Endothelial cell of umbilical vein (primary cell): ENCODE data around the gene PAOX. TPM values are rescaled to one million over a fixed set of nuclear protein-coding genes. Genes with fewer than 3 reads are reported as not detected.

Experiments used
- BruUV-seq: library from RNA; stranded (reverse); fragments of 400-500 nt; replicated peaks from 2 replicates; lab custom pipeline; 2021; lab: Mats Ljungman, UMichigan
- CTCF ChIA-PET: fragments of 300-600, 350-600 bp; sonication (Branson Sonifier 250); formaldehyde crosslinking; loops from one replicate; lab custom pipeline; 2021; ENCODE audit warnings: antibody characterized with exemption, inconsistent platforms; lab: Charles Lee
- POLR2A ChIA-PET: fragments of 300-600, 350-600 bp; sonication (Branson Sonifier 250); formaldehyde crosslinking; loops from one replicate; lab custom pipeline; 2021; ENCODE audit warnings: antibody characterized with exemption, inconsistent platforms; lab: Charles Lee
- DNase-seq: peaks from one replicate; pipeline ENCODE4 v3.0.0-alpha.2; 2011; ENCODE audit warnings: low read depth, low spot score
- FAIRE-seq: peaks from 2 replicates; lab custom pipeline; 2011; peaks lifted over from hg19 to GRCh38; lab: Jason Lieb, UNC
- H2AFZ ChIP-seq: 2 replicates; pipeline ENCODE4 v1.6.0; 2012; ENCODE audit warnings: low read depth, low read length, control low read depth, inconsistent platforms
- H3K27ac ChIP-seq: 2 replicates; pipeline ENCODE4 v1.5.1; 2011; ENCODE audit warnings: low read depth, mild to moderate bottlenecking, control low read depth, low read length, moderate library complexity; ENCODE audit not compliant: insufficient read depth
- H3K27me3 ChIP-seq, 2 experiments: 2 replicates each; pipeline versions ENCODE4 v1.6.0 to v1.6.1; 2011; ENCODE audit warnings: low read length in 2 of 2, mixed read lengths in 1 of 2; ENCODE audit not compliant: control insufficient read depth in 2 of 2, insufficient read depth in 2 of 2
- H3K36me3 ChIP-seq, 2 experiments: 2 replicates in 1 of 2; 3 replicates in 1 of 2; pipeline ENCODE4 v1.5.1; 2011; ENCODE audit warnings: low read length in 2 of 2, mild to moderate bottlenecking in 1 of 2, moderate library complexity in 1 of 2; ENCODE audit not compliant: control insufficient read depth in 2 of 2, insufficient read depth in 2 of 2; ENCODE audit errors: extremely low read depth in 1 of 2
- H3K4me1 ChIP-seq: 3 replicates; pipeline ENCODE4 v1.5.1; 2011; ENCODE audit warnings: mild to moderate bottlenecking, low read length; ENCODE audit not compliant: control insufficient read depth, insufficient read depth; ENCODE audit errors: extremely low read depth
- H3K4me2 ChIP-seq: 2 replicates; pipeline ENCODE4 v1.6.1; 2011; ENCODE audit warnings: low read length, control low read depth, mixed read lengths; ENCODE audit not compliant: insufficient read depth
- H3K4me3 ChIP-seq, 3 experiments: fragments of 200-600 bp in 1 of 3; sonication (generic), shearing (Covaris generic) in 1 of 3; replicated peaks in 1 of 3; 2 replicates each; pipeline ENCODE4 v1.5.1; 2011 to 2016; ENCODE audit warnings: control low read depth in 3 of 3, low read length in 3 of 3, mild to moderate bottlenecking in 2 of 3, inconsistent platforms in 1 of 3, low read depth in 1 of 3, moderate library complexity in 1 of 3; ENCODE audit not compliant: insufficient read depth in 1 of 3
- H3K79me2 ChIP-seq: 2 replicates; pipeline ENCODE4 v1.6.0; 2012; ENCODE audit warnings: low read length, inconsistent platforms; ENCODE audit not compliant: control insufficient read depth, insufficient read depth
- H3K9ac ChIP-seq: replicated peaks from 2 replicates; pipeline ENCODE3; 2011; ENCODE audit warnings: low read length, control low read depth; ENCODE audit not compliant: insufficient read depth; ENCODE audit errors: extremely low read depth
- H3K9me1 ChIP-seq: replicated peaks from 3 replicates; pipeline ENCODE4 v1.6.0; 2011; ENCODE audit warnings: mild to moderate bottlenecking, low read length; ENCODE audit not compliant: control insufficient read depth, insufficient read depth; ENCODE audit errors: extremely low read depth
- H3K9me3 ChIP-seq: replicated peaks from 2 replicates; pipeline ENCODE4 v1.5.1; 2012; ENCODE audit warnings: low read length, inconsistent platforms; ENCODE audit not compliant: control insufficient read depth, insufficient read depth
- H4K20me1 ChIP-seq: replicated peaks from 2 replicates; pipeline ENCODE3; 2011; ENCODE audit warnings: mild to moderate bottlenecking, low read length; ENCODE audit not compliant: control insufficient read depth, insufficient read depth; ENCODE audit errors: extremely low read depth
- CTCF ChIP-seq, 2 donors: IDR thresholded peaks; 1 replicate in 1 of 2; 2 replicates in 1 of 2; pipeline ENCODE4 v1.5.1; 2011; ENCODE audit warnings: low read length in 2 of 2, mild to moderate bottlenecking in 2 of 2, moderate library complexity in 2 of 2, control low read depth in 1 of 2, inconsistent platforms in 1 of 2, low read depth in 1 of 2; ENCODE audit not compliant: insufficient read depth in 1 of 2; ENCODE audit errors: extremely low read depth in 1 of 2
- EZH2 ChIP-seq: IDR thresholded peaks from 2 replicates; pipeline ENCODE4 v1.6.1; 2012; ENCODE audit warnings: borderline replicate concordance, low read depth, mild to moderate bottlenecking, moderate library complexity, low read length, inconsistent platforms; ENCODE audit not compliant: severe bottlenecking
- FOS ChIP-seq: IDR thresholded peaks from 2 replicates; pipeline ENCODE4 v1.6.1; 2011; ENCODE audit warnings: mild to moderate bottlenecking, low read length, moderate library complexity, borderline replicate concordance; ENCODE audit not compliant: insufficient read depth
- GATA2 ChIP-seq: IDR thresholded peaks from 2 replicates; pipeline ENCODE4 v1.7.0; 2011; ENCODE audit warnings: low read depth, mild to moderate bottlenecking, moderate library complexity, mixed read lengths, low read length; ENCODE audit not compliant: insufficient read length, insufficient read depth
- JUN ChIP-seq: IDR thresholded peaks from 2 replicates; pipeline ENCODE4 v1.6.1; 2011; ENCODE audit warnings: borderline replicate concordance, low read depth; ENCODE audit not compliant: insufficient read length, insufficient read depth
- MAX ChIP-seq: IDR thresholded peaks from 2 replicates; pipeline ENCODE4 v1.6.1; 2011; ENCODE audit not compliant: insufficient read depth, insufficient read length
- MYC ChIP-seq: IDR thresholded peaks from one replicate; pipeline ENCODE4 v1.6.1; 2011; ENCODE audit warnings: mild to moderate bottlenecking, low read depth, low read length
- POLR2A ChIP-seq: IDR thresholded peaks from 2 replicates; pipeline ENCODE4 v1.6.1; 2012; ENCODE audit warnings: low read depth, mild to moderate bottlenecking, control low read depth, low read length
- POLR2AphosphoS5 ChIP-seq: IDR thresholded peaks from 2 replicates; pipeline ENCODE4 v1.6.1; 2012; ENCODE audit warnings: low read depth, mild to moderate bottlenecking, control low read depth, low read length, moderate library complexity; ENCODE audit not compliant: insufficient read depth
- dilution Hi-C: fragments of 300-500 bp; cut with MboI; formaldehyde crosslinking; loops from one replicate; pipeline ENCODE4 v1.15.0; 2019; ENCODE audit warnings: low sequenced_read_pairs; ENCODE audit not compliant: extremely low pct_ligation_motif_present
- intact Hi-C: fragments of 100-400 bp; cut with micrococcal nuclease; formaldehyde crosslinking; loops from one replicate; pipeline ENCODE4 v1.10.0; 2022
- polyA plus RNA-seq, 4 experiments: library from polyadenylated mRNA; depleted of rRNA in 3 of 4; stranded (reverse) in 3 of 4; unstranded in 1 of 4; fragments of >200 nt; gene quantifications; 2 replicates each; pipeline versions ENCODE4 v1.2.1 to v1.2.3, GENCODE V29; 2011 to 2012; ENCODE audit warnings: missing spikeins in 1 of 4
- total RNA-seq: library from RNA; stranded (reverse); gene quantifications from 2 replicates; pipeline ENCODE4 v1.2.3, GENCODE V29; 2021

PAOX gene
- total and polyA plus RNA-seq, 2 donors (not counting 3 experiments of a cell fraction or from before 2014, with no cell fraction given), result 2.6 to 3.8 TPM

GRCh38 chr10:133355991-133356390 is 23.1 kb upstream of the PAOX start:
- H3K4me3 ChIP-seq, result no peak overlapping the region
- no peaks in the 10 kb centered on the region for H3K36me3 ChIP-seq
- no peaks in the 10 kb centered on the region for H4K20me1 ChIP-seq
- CTCF ChIA-PET, result interaction anchor here (3.6 kb wide), 1 partner anchor 26 kb away, joined by 20 read pairs; no protein-coding TSS in a partner anchor
- no peak overlapping the region for H2AFZ ChIP-seq
- H3K4me1 ChIP-seq, result peaks cover 3% of the 10 kb centered on the region
- no peak overlapping the region for H3K27ac ChIP-seq
- H3K9me1 ChIP-seq, result no peaks in the 10 kb centered on the region
- H3K79me2 ChIP-seq, result no peaks in the 10 kb centered on the region
- no peak for TF ChIP-seq FOS
- no peak for TF ChIP-seq EZH2
- TF ChIP-seq JUN, result no peak
- no peak for TF ChIP-seq CTCF (IDR thresholded peaks at IDR 0.05; ENCODE audit: extremely low read depth in 1 of 2, insufficient read depth in 1 of 2, low read depth in 1 of 2, low read length in 2 of 2)
- TF ChIP-seq POLR2A, result no peak
- TF ChIP-seq MAX, result no peak
- TF ChIP-seq GATA2, result no peak
- no peak for TF ChIP-seq POLR2AphosphoS5
- no peak for TF ChIP-seq MYC
- dilution Hi-C loops, result no loop called here
- BruUV-seq, result no TSS peak
- POLR2A ChIA-PET, result no interaction called here
- no peak overlapping the region for H3K9ac ChIP-seq
- FAIRE-seq, result no peak
- DNase-seq, result no peak
- H3K4me2 ChIP-seq, result no peak overlapping the region
- intact Hi-C loops, result loop anchor here (2.0 kb wide), 1 partner anchor 27 kb away; no protein-coding TSS in a partner anchor
- no peaks in the 10 kb centered on the region for H3K9me3 ChIP-seq
- no peaks in the 10 kb centered on the region for H3K27me3 ChIP-seq
